Activated CD4-positive, alpha-beta T cell treated with anti-CD3 and anti-CD28 coated beads, Interleukin-2, amount 50 U/mL, for 4 hours (primary cell): ENCODE data around the gene THBS2.
"Not testable (repeated sequence)": the region's sequence is repeated elsewhere in the genome, so short reads cannot be mapped to it uniquely, and the experiment has no call there.

Experiments used
- DNase-seq, 2 experiments: peaks; one replicate each; pipeline ENCODE4 v3.0.0-alpha.2; 2020

The THBS2 gene

DNA sequence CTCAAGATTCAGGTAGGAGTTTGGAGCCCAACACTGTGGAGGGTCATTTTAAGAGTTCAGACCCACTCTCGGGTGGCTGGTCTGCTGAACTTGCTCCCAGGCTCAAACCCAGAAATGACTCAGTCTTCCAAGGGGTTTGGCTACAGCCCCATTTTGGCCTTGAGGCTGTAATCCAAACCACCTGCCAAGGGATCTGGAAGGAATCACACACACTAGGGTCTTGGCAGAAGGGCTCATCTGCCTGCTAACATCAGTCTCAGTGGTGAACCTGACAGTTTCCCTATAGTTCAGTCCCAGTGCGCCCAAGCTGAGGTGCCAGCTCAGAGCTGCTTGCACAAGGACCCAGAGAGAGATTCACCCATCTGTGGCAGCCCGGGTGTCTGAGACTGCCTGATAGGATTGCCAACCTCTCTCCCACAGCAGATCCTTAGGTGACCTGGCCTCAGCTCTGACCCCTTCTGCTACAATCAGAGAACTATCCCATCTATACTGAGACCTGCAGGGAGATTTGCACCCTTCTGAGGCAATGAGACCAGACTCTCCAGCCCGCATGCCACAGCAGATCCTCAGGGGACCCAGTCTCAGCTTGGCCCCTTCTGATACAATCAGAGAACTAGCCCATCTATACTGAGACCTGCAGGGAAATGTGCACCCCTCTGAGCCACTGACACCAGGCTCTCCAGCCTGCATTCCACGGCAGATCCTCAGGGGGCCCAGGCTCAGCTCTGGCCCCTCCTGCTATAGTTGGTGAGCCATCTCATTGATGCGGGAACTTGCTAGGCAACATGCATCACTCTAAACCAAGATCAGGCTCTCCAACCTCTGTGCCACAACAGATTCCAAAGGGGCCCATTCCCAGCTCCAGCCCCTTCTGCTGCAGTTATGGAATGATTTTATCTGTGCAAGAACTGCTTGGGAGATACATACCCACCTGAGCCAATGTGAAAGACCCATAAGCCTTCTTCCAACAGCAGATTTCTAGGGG, 48.2 kb downstream of the THBS2 start:
- no peak for DNase-seq

DNA sequence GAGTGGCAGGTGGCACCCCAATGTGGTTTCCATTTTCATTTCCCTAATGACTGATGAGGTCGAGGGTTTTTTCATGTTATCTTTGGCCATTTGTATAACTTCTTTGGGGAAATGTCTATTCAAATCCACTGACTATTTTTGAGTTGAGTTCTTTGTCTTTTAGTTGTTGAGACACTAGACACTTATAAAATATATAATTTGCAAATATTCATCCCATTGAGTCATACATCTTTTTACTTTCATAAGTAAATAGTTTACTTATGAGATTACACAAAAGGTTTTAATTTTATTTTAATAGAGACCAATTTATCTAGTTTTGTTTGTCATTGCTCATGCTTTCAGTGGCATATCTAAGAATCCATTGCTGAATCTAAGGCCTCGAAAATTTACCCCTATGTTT, 49.5 kb downstream of the THBS2 start:
- no peak for DNase-seq

DNA sequence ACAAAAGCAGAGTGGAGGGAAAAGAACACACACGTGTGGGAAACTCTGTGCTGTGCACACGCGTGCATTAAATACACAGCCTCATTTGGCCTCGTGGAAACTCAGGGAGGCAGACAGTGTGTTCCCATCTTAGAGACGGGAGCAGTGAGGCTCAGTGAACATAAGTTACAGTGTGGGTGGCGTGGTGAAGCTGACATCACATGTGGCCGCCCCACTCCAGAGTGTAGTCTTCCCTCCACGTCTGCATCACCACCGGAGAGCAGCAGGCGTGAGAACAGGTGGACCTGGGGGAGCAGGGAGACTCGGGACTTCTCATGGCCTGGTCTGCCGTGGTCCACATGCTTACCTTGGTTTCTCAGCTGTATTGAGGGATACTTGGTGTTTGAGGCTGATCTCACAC, 51.7 kb downstream of the THBS2 start:
- DNase-seq = no peak

DNA sequence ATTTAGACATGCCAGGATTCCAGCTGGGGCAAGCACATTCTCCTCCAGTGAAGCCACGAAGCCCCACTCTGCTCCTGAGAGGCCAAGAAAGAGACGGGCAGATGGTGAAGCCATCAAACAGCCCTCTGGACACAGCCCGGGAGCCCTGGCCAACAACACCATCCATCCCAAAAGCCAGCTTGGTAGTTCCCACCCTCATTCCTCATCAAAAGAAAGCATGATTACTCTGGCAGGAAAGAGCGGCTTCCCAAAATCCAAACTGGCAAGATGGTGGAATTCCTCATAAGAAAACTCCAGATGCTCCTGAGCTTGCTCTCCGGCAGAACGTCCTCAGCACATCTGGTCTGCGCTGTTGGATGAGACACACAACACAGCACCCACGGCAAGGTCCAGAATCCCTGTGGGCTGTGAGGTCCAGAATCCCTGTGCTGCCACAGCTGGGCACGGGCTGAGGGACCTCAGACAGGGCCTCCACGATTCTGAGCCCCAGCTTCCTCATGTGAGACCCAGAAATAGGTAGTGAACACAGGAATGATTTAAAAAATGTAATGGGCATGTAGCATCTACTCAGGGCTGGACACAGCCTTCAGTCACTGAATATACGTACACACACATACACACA, 52.6 kb downstream of the THBS2 start:
- DNase-seq = no peak

DNA sequence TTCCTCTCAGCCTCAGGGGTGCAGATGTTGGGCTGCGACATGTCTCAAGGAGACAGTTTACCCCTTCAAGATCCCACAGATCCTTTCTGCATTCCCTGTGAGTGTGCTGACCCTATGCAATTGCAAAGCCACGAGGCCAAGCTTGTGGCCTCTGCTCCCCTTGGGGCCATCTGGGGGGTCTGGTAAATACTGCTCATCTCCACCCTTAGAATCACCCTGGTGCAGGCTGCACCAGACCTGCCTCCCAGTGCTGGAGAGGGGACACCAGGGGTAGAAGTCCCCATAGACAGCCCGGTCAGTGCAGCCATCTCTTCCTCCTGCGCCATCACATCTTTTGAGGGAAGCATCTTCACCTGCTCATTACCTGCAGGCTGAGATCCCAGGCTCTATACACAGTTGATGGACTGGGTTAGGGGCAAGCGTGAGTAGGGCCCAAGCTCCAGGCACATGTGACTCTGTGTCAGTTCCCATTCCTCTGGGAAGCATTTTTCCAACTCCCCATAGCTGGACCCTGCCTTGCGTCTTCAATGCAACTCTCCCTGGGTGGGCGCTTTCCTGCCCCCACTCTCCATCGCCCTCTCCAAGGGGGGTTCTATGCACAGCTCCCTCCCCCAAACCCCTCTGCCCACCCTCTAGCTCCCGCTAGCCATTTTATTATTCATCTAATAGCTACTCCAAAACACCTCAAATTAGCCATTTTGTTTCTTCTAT, 53.9 kb downstream of the THBS2 start:
- no peak for DNase-seq

DNA sequence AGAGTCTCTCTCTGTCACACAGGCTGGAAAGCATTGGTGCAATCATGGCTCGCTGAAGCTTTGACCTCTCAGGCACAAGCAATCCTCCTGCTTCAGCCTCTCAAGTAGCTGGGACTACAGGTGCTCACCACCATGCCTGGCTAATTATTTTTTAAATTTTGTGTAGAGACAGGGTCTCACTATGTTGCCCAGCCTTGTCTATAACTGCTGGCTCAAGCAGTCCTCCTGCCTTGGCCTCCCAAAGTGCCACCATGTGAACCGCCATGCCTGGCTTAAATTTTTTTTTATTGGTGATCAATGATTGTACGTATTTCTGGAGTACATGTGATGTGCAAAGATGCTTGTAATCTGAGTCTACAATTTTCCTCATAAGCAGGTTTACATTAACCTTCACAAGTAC, 54.8 kb downstream of the THBS2 start:
- no peak for DNase-seq

DNA sequence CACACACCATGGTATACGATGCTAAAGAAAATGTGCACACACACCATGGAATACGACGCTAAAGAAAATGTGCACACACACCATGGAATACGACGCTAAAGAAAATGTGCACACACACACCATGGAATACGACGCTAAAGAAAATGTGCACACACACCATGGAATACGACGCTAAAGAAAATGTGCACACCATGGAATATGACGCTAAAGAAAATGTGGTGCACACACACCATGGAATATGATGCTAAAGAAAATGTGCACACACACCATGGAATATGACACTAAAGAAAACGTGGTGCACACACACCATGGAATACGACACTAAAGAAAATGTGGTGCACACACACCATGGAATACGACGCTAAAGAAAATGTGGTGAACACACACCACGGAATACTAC, 55.7 kb downstream of the THBS2 start:
- not testable (repeated sequence) for DNase-seq

DNA sequence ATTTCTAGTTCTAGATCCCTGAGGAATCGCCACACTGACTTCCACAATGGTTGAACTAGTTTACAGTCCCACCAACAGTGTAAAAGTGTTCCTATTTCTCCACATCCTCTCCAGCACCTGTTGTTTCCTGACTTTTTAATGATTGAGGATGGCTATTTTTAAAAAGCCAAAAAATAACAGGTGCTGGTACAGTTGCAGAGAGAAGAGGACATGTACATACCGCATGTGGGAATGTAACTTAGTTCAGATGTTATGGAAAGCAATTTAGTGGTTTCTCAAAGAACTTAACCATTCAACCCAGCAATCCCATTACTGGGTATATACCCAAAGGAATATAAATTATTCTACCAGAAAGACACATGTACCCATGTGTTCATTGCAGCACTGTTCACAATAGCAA, 57.4 kb downstream of the THBS2 start:
- DNase-seq = not testable (repeated sequence)

DNA sequence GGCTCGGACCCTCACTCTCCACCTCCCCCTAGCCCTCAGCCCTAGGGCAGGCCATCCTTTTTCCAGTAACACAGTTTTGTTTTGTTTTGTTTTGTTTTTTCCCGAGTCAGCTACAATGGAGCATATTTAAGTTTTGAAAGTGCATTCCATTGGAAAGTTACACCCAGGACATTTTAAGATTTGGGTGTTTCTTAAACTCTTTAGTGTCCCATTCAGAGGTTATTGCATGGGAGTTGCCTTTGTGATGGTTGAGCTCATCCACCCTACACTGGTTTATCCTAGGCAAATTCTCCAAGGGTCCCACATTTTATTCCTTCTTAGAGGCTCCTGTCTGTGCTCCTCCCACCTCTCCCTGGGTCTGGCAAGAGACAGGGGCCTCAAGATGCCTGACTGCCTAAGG, 58.9 kb downstream of the THBS2 start:
- DNase-seq = no peak

DNA sequence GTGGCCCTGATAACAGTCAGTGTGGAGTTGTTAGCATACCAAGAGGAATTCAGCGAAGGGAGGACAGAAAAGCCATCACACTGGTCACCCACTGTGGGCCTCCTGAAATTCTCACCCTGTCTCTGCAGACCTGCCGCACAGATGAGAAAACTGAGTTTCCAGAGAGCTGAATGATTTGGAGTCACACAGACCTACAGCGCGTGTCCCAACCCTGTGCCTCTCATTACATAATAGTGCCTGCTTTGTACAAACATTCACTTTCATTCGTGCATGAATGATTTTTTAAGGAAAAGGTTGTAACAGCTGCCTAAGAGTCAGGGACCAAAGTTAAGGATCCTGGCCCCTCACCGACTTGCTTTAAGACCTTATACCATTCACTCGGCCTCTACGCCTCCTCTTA, 62.7 kb downstream of the THBS2 start:
- DNase-seq = no peak

DNA sequence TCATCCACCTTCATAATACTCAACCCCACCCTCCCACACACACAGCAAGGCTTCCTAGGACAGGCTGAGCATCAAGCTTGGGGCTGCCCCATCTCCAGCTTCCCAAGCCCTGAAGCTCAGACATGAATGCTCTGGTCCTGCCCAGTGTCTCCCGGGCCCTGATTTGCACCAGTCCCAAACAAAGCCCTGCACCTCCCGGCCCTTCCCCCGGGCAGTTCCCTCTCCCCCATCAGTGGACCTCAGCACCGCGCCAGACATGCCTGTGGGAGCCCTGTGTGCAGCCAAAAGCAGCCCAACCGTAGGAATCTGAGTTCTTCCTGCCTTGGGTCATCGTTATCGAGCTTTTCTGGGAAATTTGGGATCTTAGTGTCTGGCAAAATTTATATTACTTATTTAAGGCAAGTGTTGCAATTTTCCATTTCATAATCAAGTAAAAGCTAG, 63.5 kb downstream of the THBS2 start:
- DNase-seq = no peak

DNA sequence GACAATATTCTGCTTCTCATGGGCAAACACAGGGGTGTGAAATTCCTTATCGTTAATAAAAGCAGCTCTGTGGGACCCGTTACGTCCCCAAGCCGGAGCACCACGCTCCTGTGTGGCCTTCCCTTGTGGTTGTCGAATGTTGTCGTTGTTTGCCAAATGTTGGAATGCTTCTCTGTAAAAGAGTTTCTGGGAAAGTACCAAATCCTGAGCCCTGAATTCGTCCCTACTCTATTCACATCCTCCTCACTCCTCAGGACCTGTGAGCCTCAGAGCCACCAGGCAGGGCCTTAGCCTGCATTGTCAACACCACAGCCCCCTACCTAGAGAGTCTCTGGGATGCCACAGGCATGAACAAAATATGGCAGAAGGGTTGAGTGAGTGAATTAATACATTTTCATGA, 64.0 kb downstream of the THBS2 start:
- DNase-seq = no peak

DNA sequence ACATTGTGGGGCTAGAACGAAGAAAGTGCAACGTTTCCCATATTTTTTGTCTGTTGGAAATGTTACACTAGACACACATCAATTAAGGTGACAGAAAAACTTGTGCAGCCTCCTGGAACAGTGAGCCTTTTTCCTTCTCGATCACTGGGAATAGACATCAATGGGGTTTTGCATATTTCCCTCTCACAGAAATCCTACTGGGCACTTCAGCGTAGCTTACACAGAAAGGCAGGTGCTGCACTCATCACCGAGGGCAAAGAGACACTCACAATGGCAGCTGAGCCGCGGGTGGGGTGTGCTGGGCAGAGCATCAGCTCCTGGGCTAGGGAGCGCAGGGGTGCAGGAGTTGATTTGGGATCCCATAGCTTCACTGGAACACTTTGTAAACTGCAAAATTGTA, 64.5 kb downstream of the THBS2 start:
- no peak for DNase-seq

DNA sequence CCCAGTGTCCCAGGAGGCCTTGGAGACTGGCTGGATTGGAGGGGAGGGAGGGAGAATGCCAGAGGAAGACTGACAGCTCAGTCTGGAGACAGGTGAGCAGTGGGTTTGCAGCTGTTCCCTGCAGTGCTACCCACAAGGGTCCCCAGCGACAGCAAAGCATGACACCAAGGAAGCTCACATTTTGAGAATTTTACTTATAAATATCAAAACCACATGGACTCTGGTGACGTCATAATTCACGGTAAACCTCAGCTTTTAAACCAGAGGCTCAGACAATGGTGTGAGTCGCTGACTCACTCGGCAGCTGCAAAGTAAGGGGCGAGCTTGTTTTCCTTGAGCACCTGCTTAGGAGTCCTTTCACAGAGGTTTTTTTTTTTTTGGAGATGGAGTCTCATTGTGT, 65.2 kb downstream of the THBS2 start:
- no peak for DNase-seq

DNA sequence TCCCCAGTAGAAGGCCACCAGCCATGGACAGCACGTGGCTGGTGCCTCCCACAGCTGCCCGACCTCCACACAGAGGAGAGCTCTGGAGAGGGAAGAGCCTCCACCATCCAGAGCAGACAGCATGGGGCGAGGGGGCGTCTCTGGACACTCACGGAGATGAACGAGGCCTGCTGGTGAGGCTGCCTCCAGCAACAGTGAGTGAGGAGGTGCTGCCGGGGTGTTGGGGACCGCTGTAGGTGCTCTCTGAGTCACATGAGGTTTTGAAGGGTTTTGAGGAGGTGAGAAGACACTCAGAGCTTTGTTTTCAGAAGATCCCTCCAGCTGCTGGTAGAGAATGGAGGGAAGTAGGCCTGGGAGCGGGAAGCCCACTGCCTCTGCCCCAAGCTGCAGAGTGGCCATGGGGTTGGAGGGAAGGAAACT, 65.6 kb downstream of the THBS2 start:
- no peak for DNase-seq

DNA sequence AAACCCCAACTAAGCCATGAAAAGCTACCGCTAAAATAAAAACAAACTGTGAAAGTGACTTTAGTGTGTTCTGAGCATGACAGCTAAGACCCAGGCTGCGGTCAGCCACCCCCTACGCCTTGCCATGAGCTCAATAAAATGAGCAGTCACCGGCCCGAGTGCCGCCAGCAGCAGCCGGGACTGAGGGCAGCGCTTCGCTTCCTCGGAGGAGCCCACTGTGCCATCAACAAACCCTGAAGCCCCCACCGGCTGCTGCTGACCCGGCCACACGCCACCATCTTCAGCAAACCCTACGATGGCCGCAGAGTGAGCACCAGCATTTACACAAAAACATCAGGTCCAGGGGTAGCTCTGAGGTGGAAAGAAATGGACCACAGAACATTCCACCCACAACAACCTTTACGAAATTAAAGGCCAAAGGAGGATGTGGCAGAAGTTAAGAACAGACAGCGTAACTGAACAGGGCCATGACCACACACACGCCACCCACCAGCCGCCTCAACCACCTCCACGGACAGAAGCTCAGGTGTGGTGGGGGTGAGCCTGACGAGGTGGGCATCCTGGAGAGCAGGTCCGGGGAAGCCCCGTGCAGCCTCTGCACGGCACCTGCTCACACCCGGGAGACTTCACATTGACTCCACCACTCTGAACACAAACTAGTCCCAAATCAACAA, 67.0 kb downstream of the THBS2 start:
- DNase-seq = no peak

DNA sequence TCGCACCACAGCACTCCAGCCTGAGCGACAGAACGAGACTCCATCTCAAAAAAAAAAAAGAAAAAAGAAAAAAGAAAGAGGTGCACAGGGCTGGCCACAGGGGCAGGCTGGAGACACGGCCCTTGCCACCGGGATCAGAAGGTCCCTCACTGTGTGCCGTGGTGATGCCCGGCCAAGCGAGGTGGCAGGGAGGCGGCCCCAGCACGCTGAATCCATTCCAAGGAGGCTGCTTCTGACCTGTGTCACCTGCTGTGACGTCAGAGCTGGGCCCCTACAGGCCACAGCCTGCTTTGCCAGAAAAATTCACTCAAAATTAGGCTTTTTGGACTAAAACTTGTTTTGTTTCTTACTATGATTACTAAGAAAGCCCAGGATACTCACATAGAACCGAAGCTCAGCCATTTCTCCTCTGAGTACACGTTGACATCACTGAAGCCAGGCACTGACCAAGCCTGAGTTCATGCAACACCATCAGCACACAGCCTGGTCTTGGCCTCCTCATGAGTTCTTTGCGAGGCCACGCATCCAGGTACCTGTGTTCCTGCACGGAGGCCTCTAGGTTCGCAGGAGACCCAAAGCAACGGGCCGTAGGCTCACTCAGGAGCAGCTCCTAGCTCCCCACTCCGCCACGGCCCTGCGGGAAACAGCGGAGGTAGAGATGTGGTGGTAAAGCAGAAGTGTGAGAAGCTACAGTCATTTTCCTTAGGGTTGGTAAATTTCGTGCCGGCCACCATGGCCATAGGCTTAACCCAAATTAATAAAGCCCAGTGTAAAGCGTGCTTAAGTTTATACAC, 67.8 kb downstream of the THBS2 start:
- DNase-seq = no peak

DNA sequence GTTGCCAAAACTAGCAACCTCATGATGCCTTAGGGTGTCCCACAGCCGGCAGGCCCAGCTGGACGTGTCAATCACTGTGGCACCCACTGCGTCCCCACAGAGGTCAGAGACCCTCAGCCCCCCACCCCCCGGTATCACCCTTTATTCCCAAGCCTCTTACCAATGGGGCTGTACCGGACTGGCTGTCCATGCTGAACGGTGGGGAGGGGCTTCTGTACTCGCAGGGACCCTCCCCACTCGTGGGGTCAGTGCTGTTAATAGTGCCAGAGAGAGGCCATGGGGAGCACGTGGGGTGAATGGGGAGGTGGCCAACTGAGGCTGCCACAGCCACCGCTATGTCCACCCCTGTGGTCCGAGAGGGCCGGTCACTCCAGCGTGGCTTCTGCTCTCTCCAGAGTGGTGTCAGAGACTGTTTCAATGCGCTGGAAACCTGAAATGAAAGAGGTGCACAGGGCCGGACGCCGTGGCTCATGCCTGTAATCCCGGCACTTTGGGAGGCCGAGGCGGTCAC, 68.6 kb downstream of the THBS2 start:
- no peak for DNase-seq

DNA sequence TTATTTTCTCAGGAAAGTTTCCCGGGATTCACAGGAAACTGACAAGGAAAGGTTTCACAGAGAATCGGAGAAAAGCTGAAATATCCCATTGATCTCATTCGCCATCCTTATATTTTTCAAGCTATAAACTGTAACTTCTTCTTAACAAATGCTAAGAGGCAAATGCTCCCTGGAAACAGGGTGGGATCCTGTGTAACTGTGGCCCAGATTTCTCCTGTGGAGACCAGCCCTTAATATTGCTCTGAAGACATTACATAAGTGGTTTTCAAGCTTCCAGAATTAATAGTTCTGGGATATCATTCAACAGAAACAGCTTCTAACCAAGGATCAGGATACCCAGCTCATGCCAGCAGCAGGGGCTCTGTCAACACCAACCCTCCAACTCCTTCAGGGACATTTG, 69.2 kb downstream of the THBS2 start:
- no peak for DNase-seq

DNA sequence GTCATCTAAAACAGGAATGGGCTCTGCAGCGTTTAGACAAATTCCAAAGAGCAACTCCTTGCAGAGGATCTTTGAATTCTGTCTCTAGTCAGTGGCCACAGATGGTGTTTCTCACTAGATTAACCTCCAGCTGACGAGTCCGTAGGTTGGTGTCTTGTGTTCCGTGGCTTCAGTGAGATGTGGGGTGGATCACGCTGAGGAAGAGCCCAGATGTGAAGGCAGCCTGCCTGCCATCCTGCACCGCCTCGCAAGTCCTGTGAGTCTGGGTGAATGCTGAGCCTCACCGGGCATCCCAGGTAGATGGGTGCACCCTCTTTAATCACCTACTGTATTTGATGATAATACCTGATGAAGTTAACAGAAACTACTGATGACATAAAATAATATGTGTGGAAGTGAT, 70.4 kb downstream of the THBS2 start:
- DNase-seq = no peak

DNA sequence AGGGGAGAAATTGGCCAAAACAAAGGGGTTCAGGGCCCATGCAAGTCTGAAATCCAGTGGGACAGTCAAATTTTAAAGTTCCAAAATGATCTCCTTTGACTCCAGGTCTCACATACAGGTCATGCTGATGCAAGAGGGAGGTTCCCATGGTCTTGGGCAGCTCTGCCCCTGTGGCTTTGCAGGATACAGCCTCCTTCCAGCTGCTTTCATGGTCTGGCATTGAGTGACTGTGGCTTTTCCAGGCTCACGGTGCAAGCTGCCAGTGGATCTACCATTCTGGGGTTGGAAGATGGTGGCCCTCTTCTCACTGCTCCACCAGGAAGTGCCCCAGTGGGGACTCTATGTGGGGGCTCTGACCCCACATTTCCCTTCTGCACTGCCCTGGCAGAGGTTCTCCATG, 73.8 kb downstream of the THBS2 start:
- not testable (repeated sequence) for DNase-seq
